NOMO-1 (cell line): ENCODE data around the gene PDCD2L.
"Not testable (repeated sequence)": the region's sequence is repeated elsewhere in the genome, so short reads cannot be mapped to it uniquely, and the experiment has no call there.

Experiments used
- DNase-seq, 2 experiments: peaks; one replicate each; lab custom pipeline; 2025; ENCODE audit not compliant: unreplicated experiment in 2 of 2; lab: John Stamatoyannopoulos, UW

The PDCD2L gene

GRCh38 chr19:34373601-34374288, 30.5 kb upstream of the PDCD2L start:
- DNase-seq = no peak

- no peak for DNase-seq
Observed at GRCh38 chr19:34375598-34375997, 28.6 kb upstream of the PDCD2L start.

DNA sequence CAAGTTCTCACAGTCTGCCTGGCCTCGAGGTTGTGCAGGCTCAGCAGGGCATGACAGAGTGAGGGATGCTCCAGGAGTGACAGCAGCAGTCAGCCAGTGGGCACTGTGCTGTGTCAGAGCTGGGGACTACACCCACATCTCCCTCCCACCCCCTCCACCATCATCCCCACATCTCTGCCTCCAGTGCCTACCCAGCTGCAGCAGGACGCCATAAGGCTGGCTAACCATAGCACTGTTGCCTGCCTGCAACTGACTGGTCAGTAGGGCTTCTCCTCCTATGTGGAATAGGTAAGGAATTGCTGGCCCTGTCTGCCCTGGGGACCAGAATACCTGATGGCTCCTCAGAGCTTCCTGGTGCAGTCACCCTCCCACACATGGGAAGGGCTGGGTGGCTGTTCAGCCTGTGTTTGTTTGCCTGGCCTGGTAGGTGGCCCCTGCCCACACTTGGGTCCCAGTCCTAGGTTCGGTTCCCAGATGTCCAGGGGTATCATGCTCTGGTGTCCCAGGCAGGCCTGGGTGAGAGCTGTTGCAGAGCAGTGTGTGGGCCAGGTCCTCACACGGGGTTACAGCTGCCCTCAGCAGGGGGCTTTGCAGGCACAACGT, 23.5 kb upstream of the PDCD2L start:
- no peak for DNase-seq

- DNase-seq = no peak
Observed at GRCh38 chr19:34381399-34382251, 22.6 kb upstream of the PDCD2L start.

DNA sequence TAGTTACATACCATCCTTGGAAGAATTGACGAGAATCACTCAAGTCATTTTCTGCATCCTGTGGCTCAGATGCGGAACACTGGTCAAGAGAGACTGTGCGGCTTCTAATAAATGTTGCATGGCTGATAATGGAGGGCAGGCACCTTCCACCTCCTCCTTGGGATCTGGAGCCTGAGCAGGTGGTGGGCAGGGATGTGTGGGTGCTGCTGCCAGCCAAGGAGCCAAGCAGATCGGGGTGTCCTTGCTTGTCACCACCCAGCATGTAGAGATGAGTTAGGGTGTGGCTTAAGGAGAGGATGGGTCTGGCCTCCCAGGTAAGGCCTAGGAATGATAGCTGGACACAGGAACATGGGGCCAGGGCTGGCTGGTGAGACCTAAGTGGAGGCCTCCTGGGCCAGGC, 21.7 kb upstream of the PDCD2L start:
- DNase-seq = no peak

- no peak for DNase-seq
Observed at GRCh38 chr19:34383599-34383998, 20.6 kb upstream of the PDCD2L start.

GRCh38 chr19:34386645-34387445, 17.4 kb upstream of the PDCD2L start:
- DNase-seq = no peak

- no peak for DNase-seq
Observed at GRCh38 chr19:34387446-34387810, 16.8 kb upstream of the PDCD2L start.

DNA sequence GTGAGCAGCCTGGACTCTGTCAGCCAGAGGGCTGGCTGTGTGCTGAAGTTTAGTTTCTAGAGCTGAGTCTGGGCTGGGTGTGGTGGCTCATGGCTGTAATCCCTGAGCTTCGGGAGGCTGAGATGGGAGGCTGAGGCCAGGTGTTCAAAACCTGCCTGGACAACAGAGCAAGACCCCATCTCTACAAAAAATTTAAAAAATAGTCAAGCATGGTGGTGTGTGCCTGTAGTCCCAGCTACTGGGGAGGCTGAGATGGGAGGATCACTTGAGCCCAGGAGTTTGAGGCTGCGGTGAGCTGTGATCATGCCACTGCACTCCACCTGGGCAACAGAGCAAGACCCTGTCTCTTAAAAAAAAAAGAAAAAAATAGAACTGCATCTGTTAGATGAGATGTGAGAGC, 15.5 kb upstream of the PDCD2L start:
- DNase-seq = not testable (repeated sequence)

GRCh38 chr19:34391813-34392212, 12.4 kb upstream of the PDCD2L start:
- no peak for DNase-seq

DNA sequence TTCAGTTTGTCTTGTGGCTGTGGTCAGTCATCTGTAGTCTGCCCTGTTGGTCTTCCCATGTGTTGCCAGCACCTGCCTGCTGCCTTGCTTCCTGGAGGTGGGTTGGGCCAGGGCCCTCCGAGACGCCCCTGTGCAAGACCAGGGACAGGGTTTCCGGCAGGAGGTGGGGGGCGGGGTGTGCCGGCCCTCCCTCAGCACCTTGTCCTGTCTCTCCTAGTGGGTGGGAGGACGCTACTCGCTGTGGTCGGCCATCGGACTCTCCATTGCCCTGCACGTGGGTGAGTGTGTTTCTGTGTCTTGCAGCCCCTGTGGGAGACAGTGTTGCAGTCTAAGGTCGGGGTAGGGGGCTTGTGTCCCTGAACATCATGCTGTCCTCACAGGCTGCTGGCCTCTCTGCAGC, 11.2 kb upstream of the PDCD2L start:
- DNase-seq = no peak

GRCh38 chr19:34393629-34394028, 10.6 kb upstream of the PDCD2L start:
- DNase-seq = no peak

DNA sequence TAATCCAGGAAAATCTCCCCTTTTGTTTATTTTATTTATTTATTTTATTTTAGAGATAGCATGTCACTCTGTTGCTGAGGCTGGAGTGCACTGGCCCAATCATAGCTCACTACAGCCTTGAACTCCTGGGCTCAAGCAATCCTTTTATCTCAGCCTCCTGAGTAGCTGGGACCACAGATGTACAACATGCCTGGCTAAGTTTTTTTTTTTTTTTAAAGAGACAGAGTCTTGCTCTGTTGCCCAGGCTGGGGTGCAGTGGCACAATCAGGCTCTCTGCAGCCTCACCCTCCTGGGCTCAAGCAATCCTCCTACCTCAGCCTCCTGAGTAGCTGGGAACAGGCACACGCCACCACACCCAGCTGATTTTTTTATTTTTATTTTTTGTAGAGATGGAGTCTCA, 6.3 kb upstream of the PDCD2L start:
- no peak for DNase-seq

DNA sequence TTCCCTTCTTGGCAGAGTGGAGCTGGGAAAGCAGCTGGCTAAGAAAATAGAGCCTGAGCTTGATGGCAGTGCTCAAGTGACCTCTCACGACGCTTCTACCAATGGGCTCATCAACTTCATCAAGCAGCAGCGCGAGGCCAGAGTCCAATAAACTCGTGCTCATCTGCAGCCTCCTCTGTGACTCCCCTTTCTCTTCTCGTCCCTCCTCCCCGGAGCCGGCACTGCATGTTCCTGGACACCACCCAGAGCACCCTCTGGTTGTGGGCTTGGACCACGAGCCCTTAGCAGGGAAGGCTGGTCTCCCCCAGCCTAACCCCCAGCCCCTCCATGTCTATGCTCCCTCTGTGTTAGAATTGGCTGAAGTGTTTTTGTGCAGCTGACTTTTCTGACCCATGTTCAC, 4.3 kb upstream of the PDCD2L start:
- DNase-seq = no peak

- DNase-seq = not testable (repeated sequence)
Observed at GRCh38 chr19:34400844-34401243, 3.4 kb upstream of the PDCD2L start.

- DNase-seq = no peak
Observed at GRCh38 chr19:34402074-34402600, 2.1 kb upstream of the PDCD2L start.

GRCh38 chr19:34403784-34404108, 453 bp upstream of the PDCD2L start:
- DNase-seq = no peak

- no peak for DNase-seq
Observed at GRCh38 chr19:34405892-34406660, 1.9 kb downstream of the PDCD2L start.

DNA sequence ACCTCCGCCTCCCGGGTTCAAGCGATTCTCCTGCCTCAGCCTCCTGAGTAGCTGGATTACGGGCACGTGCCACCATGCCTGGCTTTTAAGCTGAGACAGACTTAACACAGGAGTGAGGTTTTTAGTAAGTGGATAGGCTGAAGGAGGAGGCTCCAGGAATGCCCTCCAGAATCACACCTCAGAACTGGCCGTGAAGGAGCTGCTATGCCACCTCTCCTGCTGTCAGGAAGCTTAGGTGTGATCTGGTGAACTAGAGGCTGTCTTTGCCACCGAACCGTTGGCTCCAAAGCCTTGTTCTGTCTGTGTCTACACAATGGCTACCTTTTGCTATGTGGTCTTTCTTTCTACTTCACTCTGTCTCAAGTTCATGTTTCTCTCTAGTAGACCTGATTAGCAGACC, 4.2 kb downstream of the PDCD2L start:
- DNase-seq = no peak
